NCI-H1436 (cell line): Measurements from ENCODE around the gene SSB.
A peak's percentile ranks its signal among the peaks of the same experiment; 100 is the strongest.
"Not testable (repeated sequence)": the region's sequence is repeated elsewhere in the genome, so short reads cannot be mapped to it uniquely, and the experiment has no call there.

Source experiments
- DNase-seq: peaks from one replicate; lab custom pipeline; 2025; lab: John Stamatoyannopoulos, UW

SSB gene

DNA sequence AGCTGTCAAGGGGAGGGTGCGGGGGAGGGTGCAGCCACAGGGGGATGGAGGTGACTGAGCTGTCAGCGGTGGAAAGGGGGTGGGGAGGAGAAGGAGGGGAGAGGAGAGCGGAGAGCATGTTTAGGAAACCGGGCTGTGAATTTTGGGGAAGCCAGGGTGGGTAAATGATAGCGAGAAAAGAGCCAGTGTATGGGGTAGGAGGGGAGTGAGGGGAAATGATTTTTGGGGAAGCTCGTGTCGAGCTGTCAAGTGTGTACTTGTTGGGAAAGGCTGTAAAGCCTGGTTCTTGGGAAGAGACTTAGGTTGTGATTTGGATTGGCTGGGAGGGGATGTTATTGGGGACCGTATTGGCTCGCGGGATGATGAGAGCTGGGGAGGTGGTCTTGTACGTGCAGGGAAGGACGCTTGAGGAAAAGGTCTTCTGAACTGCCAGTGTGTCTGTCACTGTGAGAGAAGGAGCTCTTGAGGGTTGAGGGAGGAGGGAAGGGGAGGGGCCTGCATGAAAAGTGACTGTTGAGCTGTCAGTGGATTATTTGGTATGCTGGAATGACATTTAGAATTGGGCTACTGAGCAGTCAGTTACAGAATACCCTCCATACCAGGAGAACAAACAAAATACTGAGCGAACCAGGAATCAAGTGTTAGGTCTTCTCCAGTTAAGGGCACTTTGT lies 29.6 kb downstream of the SSB start:
- DNase-seq: peak; percentile 21

GRCh38 chr2:169834401-169834800 lies 35.7 kb downstream of the SSB start:
- DNase-seq: no peak

- no peak for DNase-seq
Observed at GRCh38 chr2:169838743-169839489, 40.2 kb downstream of the SSB start.

DNA sequence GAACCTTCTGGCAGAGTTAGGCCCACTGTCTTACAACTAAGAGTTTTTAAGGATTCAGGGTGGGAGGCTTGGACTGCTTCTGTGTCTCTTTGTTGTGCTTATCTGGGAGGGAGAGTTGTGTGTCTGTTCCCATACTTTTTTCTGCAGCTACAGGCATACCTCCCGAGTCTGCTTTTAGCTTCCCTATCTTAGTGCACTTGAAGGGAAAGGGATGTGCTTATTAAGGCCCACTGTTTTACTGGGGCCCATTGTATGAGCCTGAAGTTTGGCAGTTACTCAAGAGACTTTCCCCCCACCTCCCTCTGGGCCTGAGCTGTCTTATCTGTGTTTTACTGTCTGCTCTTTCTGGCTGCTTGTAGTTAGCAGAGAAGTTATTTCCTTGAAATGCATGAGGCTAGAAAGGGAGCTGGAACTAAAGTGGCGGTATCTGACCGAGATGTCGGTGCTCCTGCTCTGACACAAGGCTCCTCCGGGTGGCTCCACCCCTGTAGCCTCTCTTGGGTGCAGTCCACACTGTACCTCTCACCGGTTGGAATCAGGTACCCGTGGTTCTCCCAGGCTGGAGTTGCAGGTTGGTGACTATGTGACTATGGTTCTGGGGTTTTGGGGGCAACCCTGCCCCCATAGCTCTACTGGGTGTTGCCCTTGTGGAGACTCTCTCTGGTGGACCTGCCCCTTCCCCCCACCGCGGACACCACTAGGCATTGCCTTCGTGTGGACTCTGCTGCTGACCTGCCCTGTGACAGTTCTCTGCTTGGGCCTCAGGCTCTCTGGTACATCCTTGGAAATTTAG lies 41.5 kb downstream of the SSB start:
- no peak for DNase-seq

GRCh38 chr2:169840747-169841142 lies 42.1 kb downstream of the SSB start:
- DNase-seq: no peak

DNA sequence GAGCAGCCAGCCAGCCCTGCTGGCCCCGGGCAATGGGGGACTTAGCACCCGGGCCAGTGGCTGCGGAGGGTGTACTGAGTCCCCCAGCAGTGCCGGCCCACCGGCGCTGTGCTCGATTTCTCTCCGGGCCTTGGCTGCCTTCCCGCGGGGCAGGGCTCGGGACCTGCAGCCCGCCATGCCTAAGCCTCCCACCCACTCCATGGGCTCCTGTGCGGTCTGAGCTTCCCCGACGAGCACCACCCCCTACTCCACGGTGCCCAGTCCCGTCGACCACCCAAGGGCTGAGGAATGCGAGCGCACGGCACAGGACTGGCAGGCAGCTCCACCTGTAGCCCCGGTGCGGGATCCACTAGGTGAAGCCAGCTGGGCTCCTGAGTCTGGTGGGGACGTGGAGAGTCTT lies 43.0 kb downstream of the SSB start:
- DNase-seq: not testable (repeated sequence)

GRCh38 chr2:169845016-169845415 lies 46.3 kb downstream of the SSB start:
- DNase-seq: no peak

GRCh38 chr2:169848959-169849693 lies 50.5 kb downstream of the SSB start:
- DNase-seq: not testable (repeated sequence)

DNA sequence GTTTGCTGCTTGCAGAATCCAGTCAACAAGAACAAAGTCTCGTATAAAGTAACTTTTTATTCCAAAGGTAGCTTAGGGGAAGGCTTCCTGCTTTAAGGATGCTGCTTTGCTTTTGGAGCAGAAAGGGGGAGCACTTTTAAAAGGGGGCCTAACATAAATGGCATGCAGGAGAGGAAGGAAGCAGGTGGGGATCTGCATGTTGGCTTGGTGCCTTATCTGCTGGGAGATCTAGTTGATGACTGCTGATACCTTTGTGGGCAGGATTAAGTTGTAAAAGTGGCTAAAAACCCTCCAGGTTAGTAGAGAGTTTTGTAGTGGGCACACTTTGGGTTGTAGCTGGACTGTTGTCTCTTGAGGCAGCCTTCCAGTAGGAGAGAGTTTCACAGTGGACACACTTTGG lies 51.0 kb downstream of the SSB start:
- DNase-seq: no peak

DNA sequence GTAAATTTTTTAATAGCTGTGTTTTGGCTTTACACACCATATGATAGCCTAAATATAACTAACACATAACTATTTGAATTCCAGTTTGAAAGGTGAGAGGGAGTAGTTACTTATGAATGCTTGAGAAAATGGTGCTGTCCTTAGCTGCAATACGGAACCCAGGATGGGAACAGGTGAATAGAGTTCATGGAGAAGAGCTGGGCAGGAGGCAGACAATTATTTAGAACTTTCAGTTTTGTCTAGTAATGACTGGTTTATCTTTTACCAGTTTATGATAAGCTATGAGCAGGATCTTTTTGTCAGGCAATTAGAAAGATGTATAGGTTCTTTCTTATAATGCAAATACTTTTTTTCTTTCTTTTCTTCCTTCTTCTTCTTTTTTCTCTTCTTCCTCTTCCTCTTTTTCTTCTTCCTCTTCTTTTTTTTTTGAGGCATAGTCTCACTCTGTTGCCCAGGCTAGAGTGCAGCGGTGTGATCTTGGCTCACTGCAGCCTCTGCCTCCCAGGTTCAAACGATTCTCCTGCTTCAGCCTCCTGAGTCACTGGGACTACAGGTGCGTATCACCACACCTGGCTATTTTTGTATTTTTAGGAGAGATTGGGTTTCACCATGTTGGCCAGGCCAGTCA lies 54.5 kb downstream of the SSB start:
- no peak for DNase-seq

DNA sequence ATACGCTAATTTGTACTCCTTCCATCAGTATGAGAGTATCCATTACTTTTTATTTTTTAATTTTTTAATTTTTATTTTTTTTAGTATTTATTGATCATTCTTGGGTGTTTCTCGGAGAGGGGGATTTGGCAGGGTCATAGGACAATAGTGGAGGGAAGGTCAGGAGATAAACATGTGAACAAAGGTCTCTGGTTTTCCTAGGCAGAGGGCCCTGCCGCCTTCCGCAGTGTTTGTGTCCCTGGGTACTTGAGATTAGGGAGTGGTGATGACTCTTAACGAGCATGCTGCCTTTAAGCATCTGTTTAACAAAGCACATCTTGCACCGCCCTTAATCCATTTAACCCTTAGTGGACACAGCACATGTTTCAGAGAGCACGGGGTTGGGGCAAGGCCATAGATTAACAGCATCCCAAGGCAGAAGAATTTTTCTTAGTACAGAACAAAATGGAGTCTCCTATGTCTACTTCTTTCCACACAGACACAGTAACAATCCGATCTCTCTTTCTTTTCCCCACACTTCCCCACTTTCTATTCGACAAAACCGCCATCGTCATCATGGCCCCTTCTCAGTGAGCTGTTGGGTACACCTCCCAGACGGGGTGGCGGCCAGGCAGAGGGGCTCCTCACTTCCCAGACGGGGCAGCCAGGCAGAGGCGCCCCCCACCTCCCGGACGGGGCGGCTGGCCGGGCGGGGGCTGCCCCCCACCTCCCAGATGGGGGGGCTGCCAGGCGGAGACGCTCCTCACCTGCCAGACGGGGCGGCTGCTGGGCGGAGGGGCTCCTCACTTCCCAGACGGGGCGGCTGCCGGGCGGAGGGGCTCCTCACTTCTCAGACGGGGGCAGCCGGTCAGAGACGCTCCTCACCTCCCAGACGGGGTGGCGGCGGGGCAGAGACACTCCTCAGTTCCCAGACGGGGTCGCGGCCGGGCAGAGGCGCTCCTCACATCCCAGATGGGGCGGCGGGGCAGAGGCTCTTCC lies 56.9 kb downstream of the SSB start:
- DNase-seq: not testable (repeated sequence)

DNA sequence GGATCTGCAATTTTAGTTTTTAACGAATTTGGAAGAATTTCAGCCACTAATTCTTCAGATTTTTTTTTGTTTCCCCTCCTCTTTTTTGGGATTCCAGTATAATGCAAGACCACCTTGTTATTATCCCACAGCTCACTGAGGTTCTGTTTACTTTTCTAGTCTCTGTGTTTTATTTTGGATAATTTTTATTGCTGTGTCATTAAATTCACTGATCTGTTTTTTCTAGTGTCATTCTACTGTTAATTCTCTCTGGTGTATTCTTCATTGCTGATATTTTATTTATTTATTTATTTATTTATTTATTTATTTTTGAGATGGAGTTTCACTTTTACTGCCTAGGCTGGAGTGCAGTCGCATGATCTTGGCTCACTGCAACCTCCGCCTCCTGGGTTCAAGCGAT lies 60.8 kb downstream of the SSB start:
- DNase-seq: no peak

DNA sequence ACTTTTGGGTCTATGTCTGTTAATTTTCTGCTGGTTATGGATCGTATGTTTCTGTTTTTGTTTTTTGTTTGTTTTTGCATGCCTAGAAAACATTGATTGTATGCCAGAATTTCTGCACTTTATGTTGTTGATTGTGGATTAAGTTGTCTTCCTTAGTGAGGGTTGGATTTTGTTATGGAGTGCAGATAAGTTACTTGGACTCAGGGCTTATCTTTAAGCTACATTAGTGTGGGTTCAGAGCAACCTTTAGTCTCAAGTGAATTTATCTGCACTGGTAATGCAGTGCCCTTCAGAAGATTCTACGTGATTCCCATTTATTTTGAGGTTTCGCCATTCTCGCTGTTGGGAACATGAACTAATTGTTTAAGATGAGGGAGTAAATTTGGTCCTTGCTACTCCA lies 61.5 kb downstream of the SSB start:
- no peak for DNase-seq
